Activated naive CD4-positive, alpha-beta T cell treated with anti-CD3 and anti-CD28 coated beads for 36 hours (primary cell): ENCODE results near the gene SLC25A13. TPM values are rescaled to one million over a fixed set of nuclear protein-coding genes. Genes with fewer than 3 reads are reported as not detected.

ENCODE experiments used
- CTCF ChIA-PET: fragments of 350-600 bp; sonication (Branson Sonifier 250); formaldehyde crosslinking; loops from one replicate; lab custom pipeline; 2021; ENCODE audit warnings: antibody characterized with exemption; lab: Charles Lee
- DNase-seq: peaks from one replicate; pipeline ENCODE4 v3.0.0-alpha.2; 2020
- H3K27ac Mint-ChIP-seq: one replicate; pipeline ENCODE4 v1.8.0; 2021; ENCODE audit warnings: mild to moderate bottlenecking, mixed read lengths
- H3K27me3 Mint-ChIP-seq: one replicate; pipeline ENCODE4 v1.8.0; 2021; ENCODE audit warnings: low read depth, mixed read lengths
- H3K36me3 Mint-ChIP-seq: one replicate; pipeline ENCODE4 v1.8.0; 2021; ENCODE audit warnings: low read depth, mixed read lengths
- H3K4me1 Mint-ChIP-seq: one replicate; pipeline ENCODE4 v1.8.0; 2021; ENCODE audit warnings: low read depth, mixed read lengths
- H3K4me3 Mint-ChIP-seq: one replicate; pipeline ENCODE4 v1.8.0; 2021; ENCODE audit warnings: mild to moderate bottlenecking, moderate library complexity, mixed read lengths
- H3K9me3 Mint-ChIP-seq: one replicate; pipeline ENCODE4 v1.8.0; 2021; ENCODE audit warnings: mixed read lengths
- intact Hi-C: fragments of 100-400 bp; cut with micrococcal nuclease; formaldehyde crosslinking; loops from one replicate; pipeline ENCODE4 v1.15.1; 2023
- total RNA-seq, 2 experiments: library from RNA; stranded (reverse); gene quantifications; one replicate each; pipeline ENCODE4 v1.2.3, GENCODE V29; 2021

The SLC25A13 gene
- total RNA-seq, 2 experiments from 2014 or later: 4.0 to 5.7 TPM

DNA sequence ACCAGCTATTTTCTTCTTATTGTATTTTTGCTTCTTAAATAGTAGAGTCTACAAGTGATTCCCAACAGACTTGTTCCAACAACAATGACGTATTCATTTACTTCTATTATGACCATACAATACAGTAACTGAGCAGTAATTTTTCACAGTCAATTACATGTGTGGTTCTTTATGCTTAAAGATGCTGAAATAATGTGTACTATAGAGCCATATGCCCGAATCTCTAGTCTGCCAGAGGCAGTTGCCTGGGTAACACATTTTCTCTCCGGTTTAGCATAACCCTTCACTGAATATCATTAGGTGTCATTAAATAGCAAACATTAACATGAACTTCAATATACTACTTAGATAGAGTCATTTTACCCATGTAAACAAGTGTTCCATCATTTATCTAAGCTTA is 75.0 kb downstream of the SLC25A13 start:
- H3K27ac Mint-ChIP-seq: no peak overlapping the region
- intact Hi-C loops: no loop called here
- H3K4me3 Mint-ChIP-seq: no peak overlapping the region
- peaks cover 2% of the 10 kb centered on the region for H3K36me3 Mint-ChIP-seq
- no peaks in the 10 kb centered on the region for H3K4me1 Mint-ChIP-seq
- CTCF ChIA-PET: no interaction called here
- no peaks in the 10 kb centered on the region for H3K27me3 Mint-ChIP-seq
- H3K9me3 Mint-ChIP-seq: no peaks in the 10 kb centered on the region
- no peak for DNase-seq

DNA sequence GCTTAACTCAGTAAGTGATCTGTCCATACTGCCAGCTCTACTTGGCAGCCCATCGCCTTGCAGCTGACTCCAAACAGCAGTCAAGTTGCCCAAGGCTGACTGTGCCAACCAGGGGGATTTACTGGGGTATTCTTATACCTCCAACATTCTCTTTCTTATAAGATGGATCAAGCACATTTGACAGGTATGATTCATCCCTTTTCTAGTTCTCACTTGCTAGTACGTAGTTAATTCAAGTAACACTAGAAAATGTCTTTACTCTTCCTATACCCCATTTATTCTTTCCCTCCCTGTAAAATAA is 77.0 kb downstream of the SLC25A13 start:
- peaks cover 4% of the 10 kb centered on the region for H3K4me1 Mint-ChIP-seq
- H3K27me3 Mint-ChIP-seq: no peaks in the 10 kb centered on the region
- CTCF ChIA-PET: no interaction called here

DNA sequence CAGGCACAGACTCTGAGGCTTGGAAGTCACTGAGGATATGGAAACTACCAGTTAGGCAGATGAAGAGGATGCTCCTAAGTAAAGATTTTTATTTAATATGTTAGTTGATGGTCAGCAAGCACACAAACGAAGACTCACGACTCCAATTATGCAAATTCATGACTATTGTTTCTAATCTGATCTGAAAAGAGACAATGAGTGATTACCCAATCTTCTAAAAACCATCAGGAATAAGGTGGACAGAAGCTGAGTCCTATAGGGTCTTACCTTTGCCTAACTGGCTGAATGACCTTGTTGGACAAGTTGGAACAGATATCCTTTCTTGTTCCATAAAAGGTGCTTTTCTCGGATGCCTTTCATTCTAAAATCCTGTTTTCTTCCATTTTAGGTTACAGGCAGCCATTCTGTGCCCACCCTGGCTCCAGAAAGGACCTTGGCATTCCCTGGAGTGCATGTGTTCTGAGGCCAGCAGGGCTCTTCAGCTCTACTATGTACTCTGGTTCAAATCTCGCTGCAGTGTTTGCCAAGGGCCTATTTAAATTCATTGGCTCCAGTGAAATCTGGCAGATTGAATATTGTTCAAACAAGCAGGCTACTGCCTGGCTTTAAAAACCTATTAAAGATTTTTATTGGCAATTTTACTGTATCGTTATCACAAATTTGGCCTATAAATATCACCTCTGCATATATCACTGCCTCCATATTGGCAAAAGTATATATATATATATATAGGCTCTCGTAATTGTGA is 77.5 kb downstream of the SLC25A13 start:
- intact Hi-C loops: no loop called here
- H3K27me3 Mint-ChIP-seq: no peaks in the 10 kb centered on the region
- no peak overlapping the region for H3K4me3 Mint-ChIP-seq
- peaks cover 4% of the 10 kb centered on the region for H3K36me3 Mint-ChIP-seq
- no peak overlapping the region for H3K27ac Mint-ChIP-seq
- H3K9me3 Mint-ChIP-seq: no peaks in the 10 kb centered on the region
- CTCF ChIA-PET: no interaction called here
- H3K4me1 Mint-ChIP-seq: peaks cover 4% of the 10 kb centered on the region
- no peak for DNase-seq

More for the DNA sequence above, 77.0 kb downstream of the SLC25A13 start:
- H3K9me3 Mint-ChIP-seq: no peaks in the 10 kb centered on the region
- peaks cover 4% of the 10 kb centered on the region for H3K36me3 Mint-ChIP-seq
- intact Hi-C loops: no loop called here
- H3K27ac Mint-ChIP-seq: no peak overlapping the region
- no peak overlapping the region for H3K4me3 Mint-ChIP-seq
- no peak for DNase-seq

GRCh38 chr7:96243241-96243640 is 78.7 kb downstream of the SLC25A13 start:
- Mint-ChIP-seq H3K36me3 (peaks cover 4% of the 10 kb centered on the region), H3K27ac (no peak overlapping the region), H3K4me1 (peaks cover 4% of the 10 kb centered on the region), H3K4me3 (no peak overlapping the region), H3K9me3 (no peaks in the 10 kb centered on the region), H3K27me3 (no peaks in the 10 kb centered on the region)
- CTCF ChIA-PET: no interaction called here
- intact Hi-C loops: no loop called here
- no peak for DNase-seq

GRCh38 chr7:96241855-96242254 is 80.0 kb downstream of the SLC25A13 start:
- no peak for DNase-seq
- H3K27ac Mint-ChIP-seq: no peak overlapping the region
- peaks cover 4% of the 10 kb centered on the region for H3K36me3 Mint-ChIP-seq
- no peaks in the 10 kb centered on the region for H3K27me3 Mint-ChIP-seq
- intact Hi-C loops: no loop called here
- H3K9me3 Mint-ChIP-seq: no peaks in the 10 kb centered on the region
- CTCF ChIA-PET: no interaction called here
- peaks cover 4% of the 10 kb centered on the region for H3K4me1 Mint-ChIP-seq
- H3K4me3 Mint-ChIP-seq: no peak overlapping the region

- Mint-ChIP-seq H3K9me3 (no peaks in the 10 kb centered on the region), H3K36me3 (peaks cover 4% of the 10 kb centered on the region), H3K27me3 (no peaks in the 10 kb centered on the region), H3K4me1 (peaks cover 9% of the 10 kb centered on the region), H3K4me3 (no peak overlapping the region), H3K27ac (no peak overlapping the region)
- intact Hi-C loops: no loop called here
- DNase-seq: no peak
- CTCF ChIA-PET: no interaction called here
Observed at GRCh38 chr7:96238976-96239766, 82.7 kb downstream of the SLC25A13 start.

DNA sequence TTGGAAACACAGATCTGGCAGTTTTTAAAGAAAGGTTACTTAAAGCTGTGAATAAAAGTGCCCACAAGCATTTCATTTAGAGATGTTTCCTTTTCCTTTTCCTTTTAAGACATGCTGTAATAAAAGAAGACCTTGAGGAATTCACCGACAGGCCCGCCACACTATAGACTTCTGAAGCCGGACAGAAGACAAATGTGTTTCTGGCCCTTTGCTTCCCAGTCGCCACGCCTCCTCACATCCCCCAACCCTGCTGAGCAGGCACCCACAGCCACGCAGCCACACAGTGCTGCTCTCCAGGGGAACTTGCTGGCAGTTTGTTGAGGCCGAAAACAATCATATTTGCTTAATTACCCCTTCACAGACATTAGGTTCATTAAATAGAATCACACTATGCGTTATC is 83.4 kb downstream of the SLC25A13 start:
- no peak overlapping the region for H3K4me3 Mint-ChIP-seq
- intact Hi-C loops: no loop called here
- no peaks in the 10 kb centered on the region for H3K27me3 Mint-ChIP-seq
- CTCF ChIA-PET: no interaction called here
- H3K36me3 Mint-ChIP-seq: peaks cover 8% of the 10 kb centered on the region
- H3K4me1 Mint-ChIP-seq: peaks cover 9% of the 10 kb centered on the region
- no peak for DNase-seq
- no peaks in the 10 kb centered on the region for H3K9me3 Mint-ChIP-seq
- H3K27ac Mint-ChIP-seq: no peak overlapping the region

GRCh38 chr7:96237040-96237439 is 84.9 kb downstream of the SLC25A13 start:
- no peak for DNase-seq
- CTCF ChIA-PET: no interaction called here
- Mint-ChIP-seq H3K36me3 (peaks cover 12% of the 10 kb centered on the region), H3K9me3 (no peaks in the 10 kb centered on the region), H3K27ac (no peak overlapping the region), H3K27me3 (no peaks in the 10 kb centered on the region), H3K4me3 (no peak overlapping the region), H3K4me1 (peaks cover 9% of the 10 kb centered on the region)
- intact Hi-C loops: no loop called here

DNA sequence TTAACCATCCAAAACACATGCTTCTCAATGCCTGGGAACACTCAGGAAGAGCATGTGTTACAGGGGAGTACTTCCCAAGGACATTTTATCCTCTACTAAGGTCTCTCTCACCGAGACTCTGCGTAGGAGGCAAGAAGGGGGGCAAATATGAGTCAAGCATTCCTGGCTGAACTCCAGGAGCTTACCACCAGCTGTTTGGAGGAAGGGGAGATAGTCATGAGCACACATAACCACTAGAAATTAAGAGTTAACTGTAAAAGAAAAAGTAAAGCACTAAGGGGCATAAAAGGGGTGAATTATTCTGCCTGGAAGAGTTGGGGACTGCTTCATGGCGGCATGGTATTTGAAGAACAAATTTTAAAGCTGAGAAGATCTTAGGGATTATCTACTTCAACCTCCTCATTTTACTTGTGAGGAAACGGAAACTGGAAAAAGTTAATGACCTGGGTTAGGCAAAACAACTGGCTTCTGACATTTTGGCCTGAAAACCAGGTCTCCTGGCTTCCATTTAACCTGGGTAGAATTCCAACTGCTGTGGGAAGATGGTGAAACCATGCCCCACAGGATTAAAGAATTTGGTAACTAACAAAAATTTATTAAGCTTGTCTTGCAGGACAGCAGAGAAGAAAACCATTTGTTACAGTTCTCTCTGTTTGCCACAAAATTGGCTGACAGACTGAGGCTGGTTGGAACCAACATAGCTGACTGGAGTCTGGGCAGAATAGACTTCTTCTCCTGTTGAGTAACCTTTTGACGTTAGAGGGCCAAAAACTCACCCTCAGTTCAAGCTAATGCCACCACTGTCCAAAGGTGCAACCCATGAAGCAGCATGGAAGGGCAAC is 85.5 kb downstream of the SLC25A13 start:
- Mint-ChIP-seq H3K27me3 (no peaks in the 10 kb centered on the region), H3K4me3 (no peak overlapping the region), H3K9me3 (no peaks in the 10 kb centered on the region), H3K27ac (no peak overlapping the region), H3K4me1 (peaks cover 9% of the 10 kb centered on the region), H3K36me3 (peaks cover 17% of the 10 kb centered on the region)
- CTCF ChIA-PET: no interaction called here
- no peak for DNase-seq
- intact Hi-C loops: no loop called here

- intact Hi-C loops: no loop called here
- Mint-ChIP-seq H3K36me3 (peaks cover 25% of the 10 kb centered on the region), H3K4me1 (peaks cover 8% of the 10 kb centered on the region), H3K27ac (no peak overlapping the region), H3K27me3 (no peaks in the 10 kb centered on the region), H3K9me3 (no peaks in the 10 kb centered on the region), H3K4me3 (no peak overlapping the region)
- CTCF ChIA-PET: no interaction called here
- DNase-seq: no peak
Observed at GRCh38 chr7:96235281-96235680, 86.6 kb downstream of the SLC25A13 start.

GRCh38 chr7:96233528-96234154 is 88.3 kb downstream of the SLC25A13 start:
- H3K9me3 Mint-ChIP-seq: peaks cover 5% of the 10 kb centered on the region
- no peak overlapping the region for H3K4me3 Mint-ChIP-seq
- DNase-seq: no peak
- H3K36me3 Mint-ChIP-seq: peaks cover 29% of the 10 kb centered on the region
- intact Hi-C loops: no loop called here
- no peaks in the 10 kb centered on the region for H3K27me3 Mint-ChIP-seq
- no peak overlapping the region for H3K27ac Mint-ChIP-seq
- CTCF ChIA-PET: no interaction called here
- peaks cover 5% of the 10 kb centered on the region for H3K4me1 Mint-ChIP-seq

GRCh38 chr7:96233084-96233483 is 88.8 kb downstream of the SLC25A13 start:
- peaks cover 5% of the 10 kb centered on the region for H3K9me3 Mint-ChIP-seq
- intact Hi-C loops: no loop called here
- CTCF ChIA-PET: no interaction called here

More at GRCh38 chr7:96233084-96233483, 88.8 kb downstream of the SLC25A13 start:
- Mint-ChIP-seq H3K4me1 (peaks cover 5% of the 10 kb centered on the region), H3K27me3 (no peaks in the 10 kb centered on the region), H3K4me3 (no peak overlapping the region), H3K27ac (no peak overlapping the region), H3K36me3 (peaks cover 31% of the 10 kb centered on the region)
- DNase-seq: no peak
